ENCODE results near the gene IL1B. TPM values are rescaled to one million over a fixed set of nuclear protein-coding genes. Genes with fewer than 3 reads are reported as not detected.
A peak's percentile ranks its signal among the peaks of the same experiment; 100 is the strongest.

IL1B gene
- total and polyA plus RNA-seq, 2 of the 8 experiments (the other 6 are each of a cell fraction or from before 2014, with no cell fraction given), result not detected

DNA sequence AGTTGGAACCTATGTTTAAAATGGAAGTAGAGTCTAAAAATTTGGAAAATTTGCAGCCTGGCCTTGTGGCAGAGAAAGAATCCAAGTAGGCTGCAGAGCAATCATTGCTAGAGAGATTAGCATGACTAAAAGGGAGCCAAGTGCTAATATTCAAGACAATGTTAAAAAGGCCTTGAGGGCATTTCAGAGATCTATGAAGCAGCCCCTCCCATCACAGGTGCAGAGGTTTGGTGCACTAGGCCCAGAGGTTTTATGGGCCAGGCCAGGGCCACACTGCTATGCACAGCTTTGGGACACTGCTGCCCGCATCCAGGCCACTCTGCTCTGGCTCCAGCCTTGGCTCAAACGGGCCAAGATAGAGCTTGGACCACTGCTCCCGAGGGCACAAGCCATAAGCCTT is 45.6 kb downstream of the IL1B start:
- peak overlapping the region; percentile 71; the same call in 1 of the 2 replicates for H2BK5ac ChIP-seq (ENCODE audit: low read depth, low read length)
- 81% methylated on average over 3 of the region's 3 CpGs; no CpG with 5 or more reads in 1 of the 2 experiments for WGBS, 2 experiments (ENCODE audit: extremely low coverage in 1 of 2, insufficient coverage in 1 of 2, insufficient read length in 1 of 2, insufficient replicate concordance in 2 of 2, low coverage in 1 of 2, low lambda C conversion rate in 2 of 2, missing lambda C conversion rate in 1 of 2)
- H3K4ac ChIP-seq (replicated peaks; ENCODE audit: insufficient read length, low read depth, low read length), result no peak overlapping the region
- no peaks in the 10 kb centered on the region for H3K27me3 ChIP-seq (replicated peaks in 1 of 4; ENCODE audit: control insufficient read depth in 3 of 4, extremely low read depth in 1 of 4, insufficient read depth in 3 of 4, low read length in 3 of 4)
- no peak overlapping the region for H3K4me2 ChIP-seq (ENCODE audit: insufficient read depth in 1 of 2, low read depth in 2 of 2, low read length in 2 of 2)
- H4K91ac ChIP-seq (replicated peaks; ENCODE audit: insufficient read length, low read length), result no peak overlapping the region
- H2BK20ac ChIP-seq (ENCODE audit: low read length), result no peak overlapping the region
- H2AFZ ChIP-seq (ENCODE audit: low read length), result no peak overlapping the region
- FAIRE-seq (no peak), DNase-seq (ENCODE audit: low read depth in 1 of 2, low spot score in 2 of 2) (no peak)
- no peak overlapping the region for H2BK12ac ChIP-seq (ENCODE audit: low read depth, low read length)
- no peak overlapping the region for H3K14ac ChIP-seq (ENCODE audit: insufficient read length)
- H3K36me3 ChIP-seq (ENCODE audit: control insufficient read depth in 2 of 4, insufficient read depth in 4 of 4, low read length in 3 of 4), result no peaks in the 10 kb centered on the region
- no peak overlapping the region for H4K5ac ChIP-seq (ENCODE audit: insufficient read length, low read depth, low read length)
- H3K23ac ChIP-seq (ENCODE audit: insufficient read length), result no peak overlapping the region
- H4K8ac ChIP-seq (ENCODE audit: extremely low read depth, insufficient read depth, low read length), result no peak overlapping the region
- H3K79me2 ChIP-seq (ENCODE audit: control insufficient read depth in 1 of 2, insufficient read depth in 2 of 2, low read length in 2 of 2), result no peaks in the 10 kb centered on the region
- ChIA-PET CTCF (ENCODE audit: partially characterized antibody) (interaction anchor here (1.5 to 3.2 kb wide), 3 partner anchors 11 to 94 kb away, joined by 4 to 10 read pairs (median 5); no protein-coding TSS in a partner anchor), POLR2A (ENCODE audit: partially characterized antibody) (no interaction called here)
- no peak overlapping the region for H2BK120ac ChIP-seq (replicated peaks; ENCODE audit: low read depth, low read length)
- no peak overlapping the region for H2AK5ac ChIP-seq (ENCODE audit: low read depth, low read length)
- TF ChIP-seq RBBP5 (IDR thresholded peaks at IDR 0.05; ENCODE audit: borderline replicate concordance, low read depth, low read length), result no peak
- no peak for TF ChIP-seq EP300 (IDR thresholded peaks at IDR 0.05; ENCODE audit: borderline replicate concordance in 1 of 2, low read depth in 2 of 2, low read length in 2 of 2)
- no peaks in the 10 kb centered on the region for H4K20me1 ChIP-seq (replicated peaks in 1 of 2; ENCODE audit: control insufficient read depth in 1 of 2, insufficient read depth in 2 of 2, low read length in 2 of 2)
- H3K4me3 ChIP-seq (ENCODE audit: extremely low read depth in 1 of 4, insufficient read depth in 2 of 4, low read depth in 3 of 4, low read length in 4 of 4), result no peak overlapping the region
- H3K18ac ChIP-seq (ENCODE audit: extremely low read depth, low read length), result no peak overlapping the region
- no peak overlapping the region for H3K56ac ChIP-seq (replicated peaks; ENCODE audit: insufficient read length, low read depth, low read length)
- no peaks in the 10 kb centered on the region for H3K23me2 ChIP-seq (ENCODE audit: low read depth, low read length)
- H3K79me1 ChIP-seq (ENCODE audit: low read depth, low read length), result no peaks in the 10 kb centered on the region
- no peak overlapping the region; the same call in 1 of the 2 replicates for H3K27ac ChIP-seq (ENCODE audit: low read depth, low read length)
- peaks cover 0 to 3% of the 10 kb centered on the region in 2 experiments; a peak in 1 of 4 replicates for H3K9me3 ChIP-seq (ENCODE audit: insufficient read depth in 2 of 2, low read depth in 1 of 2, low read length in 1 of 2)
- H3K9ac ChIP-seq (replicated peaks in 1 of 4; ENCODE audit: extremely low read depth in 1 of 4, low read depth in 3 of 4, low read length in 3 of 4), result no peak overlapping the region
- no peak overlapping the region for H2BK15ac ChIP-seq (ENCODE audit: low read length)
- H3K4me1 ChIP-seq (replicated peaks in 1 of 4; ENCODE audit: control insufficient read depth in 3 of 4, insufficient read depth in 4 of 4, low read length in 3 of 4), result peaks cover 0 to 6% (median 2%) of the 10 kb centered on the region in 4 experiments; a peak in 5 of 7 replicates

Data from H1 (cell line).